Suprapubic skin (tissue), 4 donors: ENCODE measurements around the gene P2RX2. TPM values are rescaled to one million over a fixed set of nuclear protein-coding genes. Genes with fewer than 3 reads are reported as not detected.

Experiments used
- DNase-seq, 2 donors: peaks; one replicate each; pipeline ENCODE4 v3.0.0-alpha.2; 2019; ENCODE audit warnings: low spot score in 2 of 2
- H3K27ac ChIP-seq: fragments of 200-600 bp; sonication (generic); one replicate; pipeline ENCODE4 v1.5.1; 2019
- H3K27me3 ChIP-seq: fragments of 200-600 bp; sonication (generic); one replicate; pipeline ENCODE4 v1.5.1; 2019
- H3K36me3 ChIP-seq: fragments of 200-600 bp; sonication (generic); one replicate; pipeline ENCODE4 v1.5.1; 2019
- H3K4me1 ChIP-seq: fragments of 200-600 bp; sonication (generic); one replicate; pipeline ENCODE4 v1.5.1; 2019
- H3K4me3 ChIP-seq: fragments of 200-600 bp; sonication (generic); one replicate; pipeline ENCODE4 v1.5.1; 2019; ENCODE audit warnings: mild to moderate bottlenecking
- H3K9me3 ChIP-seq: fragments of 200-600 bp; sonication (generic); one replicate; pipeline ENCODE4 v1.5.1; 2019
- EP300 ChIP-seq: sonication (generic); formaldehyde crosslinking; IDR thresholded peaks from one replicate; pipeline ENCODE4 v1.6.1; 2017; ENCODE audit warnings: antibody characterized with exemption
- POLR2A ChIP-seq, 2 donors: fragments of 450-650 bp; IDR thresholded peaks; one replicate each; pipeline ENCODE4 v1.6.1; 2017; ENCODE audit warnings: antibody characterized with exemption in 2 of 2, mild to moderate bottlenecking in 2 of 2, moderate library complexity in 2 of 2
- POLR2AphosphoS5 ChIP-seq, 3 donors: sonication (generic); formaldehyde crosslinking; IDR thresholded peaks; one replicate each; pipeline ENCODE4 v1.6.1; 2017; ENCODE audit warnings: antibody characterized with exemption in 3 of 3
- WGBS: methylation state at CpG from one replicate; pipeline ENCODE4 v1.1.5; 2018; 5-methylcytosine and 5-hydroxymethylcytosine counted together
- total RNA-seq, 4 donors: library from RNA; depleted of rRNA; stranded (reverse); fragments of >200 nt; gene quantifications; one replicate each; pipeline ENCODE4 v1.1.0, GENCODE V29; 2016
- TF ChIP-seq, protein P1 (sequence below), 2 donors: fragments of 200-600 bp in 1 of 2; fragments of 450-650 bp in 1 of 2; sonication (generic) in 1 of 2; IDR thresholded peaks; one replicate each; pipeline ENCODE4 v1.5.1; 2016 to 2019; ENCODE audit warnings: antibody characterized with exemption in 2 of 2, mild to moderate bottlenecking in 1 of 2, moderate library complexity in 1 of 2

Gene P2RX2
- total RNA-seq, 4 donors from 2014 or later: not detected

DNA sequence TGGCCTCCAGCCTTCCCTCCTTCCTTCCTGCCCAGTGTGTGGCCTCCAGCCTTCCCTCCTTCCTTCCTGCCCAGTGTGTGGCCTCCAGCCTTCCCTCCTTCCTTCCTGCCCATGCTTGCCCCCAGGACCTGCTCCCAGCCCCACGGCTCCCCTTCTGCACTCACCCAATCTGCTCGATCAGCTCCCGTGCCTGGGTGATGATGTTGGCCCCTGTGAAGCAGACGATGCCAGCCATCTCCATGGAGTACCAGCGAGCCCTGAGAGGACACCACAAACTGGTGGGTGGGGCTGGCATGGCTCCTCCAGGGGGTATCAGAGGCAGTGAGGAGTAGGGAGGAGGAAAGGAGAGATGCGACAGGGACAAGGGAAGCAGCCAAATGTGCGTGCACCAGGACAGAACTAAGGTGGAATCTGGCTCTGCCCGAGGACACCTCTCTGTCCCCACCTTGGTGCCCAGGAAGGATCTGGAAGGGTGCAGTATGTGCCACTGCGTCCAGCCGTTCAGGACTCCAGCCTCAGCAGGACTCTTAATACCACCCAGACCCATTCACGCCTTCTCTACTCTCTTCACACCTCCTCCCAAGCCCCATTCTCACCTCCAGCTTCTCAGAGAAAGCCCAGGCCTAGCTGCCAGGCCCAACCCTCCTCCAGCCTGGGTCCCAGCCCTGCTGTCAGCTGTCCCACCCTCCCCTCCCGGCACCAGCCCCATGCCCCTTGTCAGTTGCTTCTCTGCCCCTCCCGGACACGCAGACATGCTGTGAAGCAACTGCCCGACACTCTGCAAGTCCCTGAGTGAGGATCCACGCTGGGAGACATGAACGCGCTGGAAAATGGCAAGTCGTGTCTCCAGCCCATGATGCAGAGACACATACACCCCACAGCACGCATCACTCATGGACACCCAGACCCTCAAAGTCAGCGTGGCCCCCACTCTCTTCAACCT lies 45.9 kb downstream of the P2RX2 start:
- no peak overlapping the region for H3K27ac ChIP-seq
- WGBS: 90% methylated on average over 21 of the region's 21 CpGs
- no peak overlapping the region for H3K4me3 ChIP-seq
- no peaks in the 10 kb centered on the region for H3K27me3 ChIP-seq
- TF ChIP-seq POLR2AphosphoS5 (IDR thresholded peaks at IDR 0.05): no peak
- TF ChIP-seq, protein P1, sequence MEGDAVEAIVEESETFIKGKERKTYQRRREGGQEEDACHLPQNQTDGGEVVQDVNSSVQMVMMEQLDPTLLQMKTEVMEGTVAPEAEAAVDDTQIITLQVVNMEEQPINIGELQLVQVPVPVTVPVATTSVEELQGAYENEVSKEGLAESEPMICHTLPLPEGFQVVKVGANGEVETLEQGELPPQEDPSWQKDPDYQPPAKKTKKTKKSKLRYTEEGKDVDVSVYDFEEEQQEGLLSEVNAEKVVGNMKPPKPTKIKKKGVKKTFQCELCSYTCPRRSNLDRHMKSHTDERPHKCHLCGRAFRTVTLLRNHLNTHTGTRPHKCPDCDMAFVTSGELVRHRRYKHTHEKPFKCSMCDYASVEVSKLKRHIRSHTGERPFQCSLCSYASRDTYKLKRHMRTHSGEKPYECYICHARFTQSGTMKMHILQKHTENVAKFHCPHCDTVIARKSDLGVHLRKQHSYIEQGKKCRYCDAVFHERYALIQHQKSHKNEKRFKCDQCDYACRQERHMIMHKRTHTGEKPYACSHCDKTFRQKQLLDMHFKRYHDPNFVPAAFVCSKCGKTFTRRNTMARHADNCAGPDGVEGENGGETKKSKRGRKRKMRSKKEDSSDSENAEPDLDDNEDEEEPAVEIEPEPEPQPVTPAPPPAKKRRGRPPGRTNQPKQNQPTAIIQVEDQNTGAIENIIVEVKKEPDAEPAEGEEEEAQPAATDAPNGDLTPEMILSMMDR (IDR thresholded peaks at IDR 0.05): no peak
- TF ChIP-seq EP300: no peak
- TF ChIP-seq POLR2A (IDR thresholded peaks at IDR 0.05): no peak
- no peaks in the 10 kb centered on the region for H3K4me1 ChIP-seq
- H3K36me3 ChIP-seq: peaks cover 99% of the 10 kb centered on the region
- no peak for DNase-seq
- H3K9me3 ChIP-seq: no peaks in the 10 kb centered on the region

- H3K9me3 ChIP-seq: no peaks in the 10 kb centered on the region
- no peak overlapping the region for H3K4me3 ChIP-seq
- TF ChIP-seq, protein P1 (IDR thresholded peaks at IDR 0.05): no peak
- TF ChIP-seq POLR2A (IDR thresholded peaks at IDR 0.05) (no peak), EP300 (no peak)
- no peaks in the 10 kb centered on the region for H3K4me1 ChIP-seq
- WGBS: 93% methylated on average over 13 of the region's 13 CpGs
- H3K36me3 ChIP-seq: peaks cover 99% of the 10 kb centered on the region
- DNase-seq: no peak
- H3K27me3 ChIP-seq: no peaks in the 10 kb centered on the region
- H3K27ac ChIP-seq: no peak overlapping the region
These were observed 46.5 kb downstream of the P2RX2 start for GRCh38 chr12:132665149-132665491.

DNA sequence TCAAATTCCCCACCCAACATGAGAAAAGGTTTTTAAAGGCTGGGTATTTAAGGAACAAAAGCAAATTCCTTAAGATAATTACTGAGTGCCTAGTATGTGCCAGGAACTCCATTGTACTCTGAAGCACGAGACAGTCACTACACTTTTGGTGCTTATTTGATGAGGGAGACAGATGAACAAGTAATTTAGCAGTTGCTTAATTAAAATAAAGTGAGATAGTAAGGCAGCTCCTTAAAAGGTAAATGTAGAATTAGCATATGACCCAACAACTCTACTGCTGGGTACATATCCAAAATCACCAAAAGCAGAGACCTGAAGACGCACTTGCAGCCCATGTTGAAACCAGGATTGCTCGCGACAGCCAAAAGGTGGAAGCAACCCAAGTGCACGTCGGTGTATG lies 47.2 kb downstream of the P2RX2 start:
- TF ChIP-seq, protein P1 (IDR thresholded peaks at IDR 0.05): no peak
- TF ChIP-seq POLR2A (IDR thresholded peaks at IDR 0.05) (no peak), POLR2AphosphoS5 (IDR thresholded peaks at IDR 0.05) (no peak), EP300 (no peak)

GRCh38 chr12:132668191-132669088 lies 49.9 kb downstream of the P2RX2 start:
- peaks cover 92% of the 10 kb centered on the region for H3K36me3 ChIP-seq
- WGBS: 95% methylated on average over 10 of the region's 30 CpGs

More for the DNA sequence above, 47.2 kb downstream of the P2RX2 start:
- Histone ChIP-seq H3K27ac (no peak overlapping the region), H3K4me1 (no peaks in the 10 kb centered on the region), H3K36me3 (peaks cover 97% of the 10 kb centered on the region), H3K4me3 (no peak overlapping the region), H3K9me3 (no peaks in the 10 kb centered on the region), H3K27me3 (no peaks in the 10 kb centered on the region)
- no peak for DNase-seq
- 92% methylated on average over 6 of the region's 6 CpGs for WGBS

More at GRCh38 chr12:132668191-132669088, 49.9 kb downstream of the P2RX2 start:
- Histone ChIP-seq H3K9me3 (no peaks in the 10 kb centered on the region), H3K4me3 (no peak overlapping the region), H3K4me1 (no peaks in the 10 kb centered on the region), H3K27me3 (no peaks in the 10 kb centered on the region), H3K27ac (no peak overlapping the region)
- TF ChIP-seq EP300 (no peak), POLR2AphosphoS5 (IDR thresholded peaks at IDR 0.05) (no peak), POLR2A (IDR thresholded peaks at IDR 0.05) (no peak)
- TF ChIP-seq, protein P1 (IDR thresholded peaks at IDR 0.05): no peak
- no peak for DNase-seq
